Sigmoid colon (tissue), 4 donors: Measurements from ENCODE around the gene DNAH17.

ENCODE experiments used
- POLR2A ChIP-seq, 2 donors: fragments of 450-650 bp; IDR thresholded peaks; one replicate each; pipeline ENCODE4 v1.6.1; 2016; ENCODE audit warnings: antibody characterized with exemption in 2 of 2, mild to moderate bottlenecking in 2 of 2, moderate library complexity in 2 of 2
- POLR2AphosphoS5 ChIP-seq, 4 donors: sonication (generic); formaldehyde crosslinking; IDR thresholded peaks; one replicate each; pipeline ENCODE4 v1.6.1; 2017; ENCODE audit warnings: antibody characterized with exemption in 4 of 4

DNA sequence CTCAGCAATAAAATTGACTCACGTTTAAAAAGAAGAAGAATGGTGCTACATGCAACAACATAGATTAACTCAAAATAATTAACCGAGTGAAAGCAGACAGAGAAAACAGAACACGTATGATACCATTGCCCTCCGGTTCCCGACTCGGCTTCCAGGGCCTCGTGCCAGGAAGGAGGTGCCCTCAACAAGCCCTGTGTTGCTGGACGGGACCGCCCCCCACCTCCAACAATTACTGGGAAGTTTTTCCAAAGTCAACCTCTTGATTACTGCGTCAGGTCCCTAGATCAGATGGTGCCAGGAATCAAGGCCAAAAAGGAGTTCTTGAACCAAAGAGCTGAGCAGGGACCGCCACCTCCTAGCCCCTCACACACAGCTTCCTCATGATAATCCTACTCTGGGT is 20.4 kb downstream of the DNAH17 start:
- TF ChIP-seq POLR2AphosphoS5 (IDR thresholded peaks at IDR 0.05), result no peak
- no peak for TF ChIP-seq POLR2A (IDR thresholded peaks at IDR 0.05)
